Stimulated activated CD8-positive, alpha-beta memory T cell treated with anti-CD3 and anti-CD28 coated beads, Interleukin-4, amount 100 ng/mL, for 4 hours (primary cell): ENCODE results near the gene CDKN2AIP.
"Not testable (repeated sequence)": the region's sequence is repeated elsewhere in the genome, so short reads cannot be mapped to it uniquely, and the experiment has no call there.

Source experiments
- DNase-seq, 2 donors: peaks; one replicate each; pipeline ENCODE4 v3.0.0-alpha.2; 2020; ENCODE audit warnings: low read depth in 2 of 2, low spot score in 1 of 2

The CDKN2AIP gene

DNA sequence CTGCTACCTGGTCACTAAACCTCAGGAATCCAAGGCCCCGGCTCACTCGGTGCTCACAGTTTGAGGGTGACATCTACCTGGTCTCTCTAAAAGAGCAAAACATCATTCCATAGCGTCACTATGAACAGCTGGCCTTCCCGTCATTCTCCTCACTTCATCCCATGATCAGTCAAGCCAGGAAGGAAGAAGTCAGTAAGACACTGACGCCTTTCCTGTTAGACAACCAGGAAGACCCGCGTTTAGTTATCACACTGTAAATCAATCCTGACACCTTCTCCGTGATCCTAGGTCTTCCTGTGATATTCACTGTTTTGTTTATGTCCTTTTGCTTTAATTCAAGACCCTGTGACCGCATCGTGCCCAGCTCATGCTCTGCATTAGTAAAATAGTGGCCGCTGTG is 31.6 kb upstream of the CDKN2AIP start:
- no peak for DNase-seq

DNA sequence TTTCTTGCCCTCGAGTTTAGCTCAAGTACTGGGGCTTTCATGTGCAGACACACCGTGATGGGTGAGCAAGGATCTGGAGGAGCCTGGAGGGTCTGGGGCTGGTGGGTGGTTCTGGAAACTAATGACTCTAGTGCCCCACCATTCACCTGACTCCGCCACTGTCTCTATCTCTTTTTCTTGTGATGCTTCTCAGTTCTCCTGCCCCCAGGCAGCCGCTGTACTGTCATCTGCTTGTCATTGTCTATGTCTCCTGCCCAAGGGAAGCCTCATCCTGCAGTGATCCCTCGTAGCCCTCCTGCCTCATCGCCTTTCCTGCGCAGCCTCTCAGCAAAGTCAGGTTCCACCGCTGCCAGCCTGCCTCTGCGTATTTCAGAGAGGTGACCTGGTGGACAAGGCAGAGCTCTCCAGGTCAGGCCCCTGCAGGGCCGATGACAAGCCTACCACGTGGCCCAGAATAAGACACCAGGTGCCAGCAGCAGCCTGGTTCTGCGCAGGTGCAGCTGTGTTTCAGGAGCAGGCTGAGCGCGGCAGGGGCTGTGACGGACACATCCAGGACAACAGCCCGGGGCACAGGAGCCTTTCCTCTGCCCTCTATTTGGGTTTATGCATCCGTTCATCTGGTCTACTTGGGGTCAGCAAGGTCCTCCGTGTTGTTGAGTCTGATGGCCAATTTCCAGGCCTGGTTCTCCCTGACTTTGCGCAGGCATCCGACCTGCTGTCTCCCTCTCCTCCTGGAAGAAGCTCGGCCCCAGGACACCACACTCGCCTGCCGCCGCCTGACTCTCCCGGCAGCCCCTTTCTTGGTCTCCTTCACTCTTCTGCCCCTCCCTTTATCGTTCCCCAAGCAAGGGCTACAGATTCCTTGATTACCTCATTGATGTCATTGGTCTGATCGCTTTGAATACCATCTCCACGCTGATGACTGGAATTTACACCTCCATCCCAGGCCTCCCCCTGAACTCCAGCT is 30.9 kb upstream of the CDKN2AIP start:
- DNase-seq: no peak

DNA sequence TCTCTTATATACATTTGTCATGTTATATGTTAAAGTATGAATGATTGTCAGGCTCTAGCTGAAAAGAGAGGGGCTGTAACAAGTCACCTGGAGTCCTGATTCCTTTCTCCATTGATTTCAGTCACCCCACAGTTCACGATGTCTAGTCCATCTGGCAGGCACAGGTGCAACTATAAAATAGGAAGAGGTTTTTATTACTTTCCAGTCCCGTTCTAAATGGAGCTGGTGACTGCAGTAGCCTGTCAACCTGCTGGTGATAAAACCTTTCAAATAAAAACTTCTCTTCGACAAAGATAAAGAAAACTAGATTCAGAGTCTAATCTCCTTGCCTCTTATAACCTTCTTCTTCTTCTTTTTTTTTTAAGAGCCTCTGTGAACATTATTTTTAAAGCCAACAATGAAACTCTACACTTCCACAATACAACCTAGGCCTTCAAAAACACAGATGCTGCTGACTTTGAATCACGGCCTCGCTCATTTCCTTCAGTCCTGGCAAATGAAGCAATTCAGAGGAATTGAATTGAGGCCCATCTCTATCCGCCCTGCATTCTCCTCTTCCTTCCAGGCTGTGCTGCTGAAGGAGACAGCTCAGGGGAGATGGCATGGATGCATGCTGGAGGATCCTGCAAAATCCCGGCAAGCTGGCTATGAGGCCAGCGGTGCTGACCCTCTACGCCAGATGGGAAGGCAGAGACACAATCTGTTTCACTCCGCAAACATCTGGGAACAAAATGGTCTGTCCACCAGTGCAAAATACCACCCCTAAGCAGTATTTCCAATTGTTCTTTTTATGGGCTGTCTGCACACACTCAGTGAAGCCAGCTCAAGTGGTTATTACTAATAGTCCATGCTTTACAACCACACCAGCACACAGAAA is 27.3 kb upstream of the CDKN2AIP start:
- no peak for DNase-seq

DNA sequence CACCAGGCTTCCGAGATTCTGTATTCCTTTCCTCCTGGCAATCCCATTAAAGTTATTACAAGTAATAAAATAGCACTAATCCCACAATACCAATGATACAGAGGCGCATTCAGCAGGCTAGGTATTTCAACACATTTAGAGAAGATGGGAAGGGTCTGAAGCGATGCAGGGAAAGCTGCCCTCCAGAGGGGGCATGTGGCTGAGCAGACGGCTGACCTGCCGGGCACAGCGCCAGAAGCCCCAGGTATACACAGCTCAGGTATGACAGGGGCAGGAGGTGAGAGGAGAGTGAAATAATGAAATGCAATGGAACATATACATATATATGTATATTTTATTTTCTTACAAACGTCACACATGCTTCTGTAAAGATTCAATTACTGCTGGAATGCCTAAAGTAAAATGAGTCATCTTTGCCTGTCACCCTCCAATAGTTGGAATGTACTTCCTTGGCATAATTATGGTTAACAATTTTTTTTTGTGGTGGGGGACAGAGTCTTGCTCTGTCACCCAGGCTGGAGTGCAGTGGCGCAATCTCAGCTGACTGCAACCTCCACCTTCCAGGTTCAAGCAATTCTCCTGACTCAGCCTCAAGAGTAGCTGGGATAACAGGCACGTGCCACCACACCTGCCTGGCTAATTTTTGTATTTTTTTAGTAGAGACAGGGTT is 21.3 kb upstream of the CDKN2AIP start:
- no peak for DNase-seq

DNA sequence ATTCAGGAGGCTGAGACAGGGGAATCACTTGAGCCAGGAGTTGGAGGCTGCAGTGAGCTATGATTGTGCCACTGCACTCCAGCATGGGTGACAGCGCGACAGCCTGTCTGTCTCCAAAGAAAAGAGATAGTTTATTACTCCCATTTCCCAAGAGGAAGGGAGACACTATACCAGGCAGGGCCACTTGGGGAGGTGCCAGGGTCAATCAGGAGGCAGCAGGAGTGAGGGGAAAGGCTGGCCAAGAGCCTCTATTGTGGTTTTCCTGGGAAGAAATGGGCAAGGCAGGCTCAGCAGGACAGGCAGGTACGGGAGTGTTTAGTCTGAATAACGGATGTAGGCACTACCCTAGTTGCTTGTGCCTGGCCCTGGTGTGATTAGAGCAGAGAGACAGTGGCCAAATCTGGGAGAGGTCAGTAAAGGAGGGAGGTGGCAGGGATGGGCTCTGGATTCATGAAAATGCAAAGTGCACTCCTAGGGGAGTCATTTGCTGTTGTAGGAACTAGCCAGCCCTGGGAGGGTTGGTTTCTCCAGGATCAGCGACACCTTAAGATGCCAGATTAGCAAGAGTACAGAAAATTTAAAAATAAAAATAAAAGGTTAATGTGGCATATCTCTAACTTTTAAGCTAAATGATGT is 20.2 kb upstream of the CDKN2AIP start:
- DNase-seq: no peak

DNA sequence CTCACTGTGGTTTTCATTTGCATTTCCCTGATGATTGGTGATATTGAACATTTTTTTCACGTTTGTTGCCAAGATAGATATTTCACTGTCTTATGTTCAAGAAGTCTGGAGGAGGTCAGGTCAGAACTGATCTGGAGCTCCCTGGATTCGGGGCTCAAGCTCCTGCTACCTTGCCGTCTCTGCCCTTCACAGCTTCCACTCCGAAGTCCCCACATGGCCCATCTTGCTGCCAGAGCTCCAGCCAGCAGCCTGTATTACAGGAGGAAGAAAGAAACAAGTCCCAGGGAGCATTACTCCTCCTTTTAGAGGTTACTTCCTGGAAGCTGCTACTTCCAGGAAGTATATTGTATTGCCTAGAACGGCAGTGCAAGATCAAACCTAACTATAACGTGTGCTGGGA is 17.9 kb upstream of the CDKN2AIP start:
- no peak for DNase-seq

DNA sequence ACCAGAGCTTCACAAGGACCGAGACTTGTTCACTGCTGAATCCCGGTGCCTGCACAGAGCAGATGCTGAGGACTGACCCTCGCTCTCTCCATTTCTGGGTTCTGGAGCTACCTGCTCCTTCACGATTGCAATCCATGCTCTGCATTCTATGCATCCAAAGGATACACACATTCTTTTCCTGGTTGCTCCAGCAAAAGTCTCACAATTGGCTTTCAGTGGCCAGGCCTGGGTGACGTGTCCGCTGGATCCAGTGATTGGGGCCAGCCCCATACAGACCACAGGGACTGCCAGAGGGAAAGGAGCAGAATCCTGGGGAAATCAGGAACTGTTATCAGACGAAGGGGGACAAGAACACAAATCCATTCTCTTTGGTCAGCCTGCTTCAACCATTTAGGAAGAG is 14.9 kb upstream of the CDKN2AIP start:
- DNase-seq: no peak

DNA sequence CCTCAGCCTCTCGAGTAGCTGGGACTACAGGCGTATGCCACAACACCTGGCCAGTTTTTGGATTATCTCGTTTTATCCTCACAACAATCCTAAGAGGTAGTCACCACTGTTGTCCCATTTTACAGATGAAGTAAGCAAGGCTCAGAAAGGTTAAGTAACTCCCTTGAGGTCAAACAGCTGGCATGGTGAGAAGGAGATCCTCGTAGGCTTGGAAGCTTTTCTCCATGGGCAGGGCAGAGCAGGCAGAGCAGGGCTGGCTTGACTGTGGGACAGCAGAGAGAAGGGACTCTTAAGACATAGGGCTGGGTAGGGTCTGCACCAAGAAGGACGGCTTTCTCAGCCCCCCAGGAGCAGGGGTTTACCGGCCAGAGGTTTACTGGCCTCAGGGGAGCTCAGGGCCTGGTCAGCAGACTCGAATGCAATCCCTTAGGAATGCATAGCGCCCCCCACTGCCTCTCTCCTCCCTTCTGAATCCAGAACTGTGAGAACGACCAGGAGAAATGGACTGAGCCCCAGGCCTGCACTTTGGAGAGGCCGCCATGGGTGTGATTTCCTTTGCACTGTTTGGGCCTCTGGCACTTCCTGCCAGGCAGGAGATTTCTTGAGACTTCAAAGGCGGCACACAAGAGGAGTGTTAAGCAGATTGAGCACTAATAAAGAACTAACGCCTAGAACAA is 14.0 kb upstream of the CDKN2AIP start:
- no peak for DNase-seq

DNA sequence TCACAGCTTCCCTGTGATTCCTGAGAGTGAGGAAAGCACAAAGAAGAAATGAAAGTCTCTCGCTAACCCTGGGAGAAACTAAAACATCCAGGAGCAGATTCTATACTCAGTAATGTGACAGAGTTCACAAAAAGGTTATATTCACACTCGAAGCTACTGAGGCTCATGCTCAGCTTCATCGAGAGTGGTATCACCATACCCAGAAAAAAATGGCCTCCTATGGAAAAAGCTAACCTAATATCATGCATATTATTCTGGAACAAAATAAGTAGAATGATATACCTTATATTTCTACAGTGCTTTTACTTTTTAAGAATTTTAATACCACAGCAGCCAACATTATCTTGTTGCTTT is 13.5 kb upstream of the CDKN2AIP start:
- no peak for DNase-seq

DNA sequence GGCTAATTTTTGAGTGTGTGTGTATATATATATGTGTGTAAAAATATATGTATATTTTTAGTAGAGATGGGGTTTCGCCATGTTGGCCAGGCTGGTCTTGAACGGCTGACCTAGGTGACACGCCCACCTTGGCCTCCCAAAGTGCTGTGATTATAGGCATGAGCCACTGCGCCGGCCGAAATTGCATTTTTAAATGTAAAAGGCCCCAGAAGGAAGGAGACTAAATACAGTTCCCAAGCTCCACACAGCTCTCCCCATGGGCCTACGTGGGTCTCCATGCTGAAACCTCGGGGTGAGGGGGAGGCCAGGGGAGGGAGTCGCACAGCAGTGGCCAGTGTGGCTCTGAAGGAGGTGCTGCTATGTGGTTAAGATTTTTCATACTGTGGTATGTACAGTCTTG is 12.8 kb upstream of the CDKN2AIP start:
- DNase-seq: no peak

DNA sequence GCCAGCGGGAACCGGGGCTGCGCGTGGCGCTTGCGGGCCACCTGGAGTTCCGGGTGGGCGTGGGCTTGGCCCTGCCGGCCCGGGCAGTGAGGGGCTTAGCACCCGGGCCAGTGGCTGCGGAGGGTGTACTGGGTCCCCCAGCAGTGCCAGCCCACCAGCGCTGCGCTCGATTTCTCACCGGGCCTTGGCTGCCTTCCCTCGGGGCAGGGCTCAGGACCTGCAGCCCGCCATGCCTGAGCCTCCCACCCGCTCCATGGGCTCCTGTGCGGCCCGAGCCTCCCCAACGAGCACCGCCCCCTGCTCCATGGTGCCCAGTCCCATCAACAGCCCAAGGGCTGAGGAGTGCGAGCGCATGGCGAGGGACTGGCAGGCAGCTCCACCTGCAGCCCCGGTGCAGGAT is 11.3 kb upstream of the CDKN2AIP start:
- DNase-seq: not testable (repeated sequence)

DNA sequence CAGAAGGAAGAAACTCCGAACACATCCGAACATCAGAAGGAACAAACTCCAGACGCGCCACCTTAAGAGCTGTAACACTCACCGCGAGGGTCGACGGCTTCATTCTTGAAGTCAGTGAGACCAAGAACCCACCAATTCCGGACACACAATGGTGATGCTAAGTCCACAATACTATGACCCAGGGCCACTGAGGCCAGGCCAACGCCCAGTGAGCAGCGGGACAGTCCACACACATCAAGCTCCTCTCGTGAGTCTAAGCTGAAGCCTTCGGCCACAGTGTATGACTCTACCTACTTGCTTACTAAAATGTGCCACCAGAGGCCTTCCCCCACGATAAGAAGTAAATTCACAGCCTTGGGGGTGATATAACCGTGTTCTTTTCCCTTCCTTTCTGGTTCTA is 10.2 kb upstream of the CDKN2AIP start:
- no peak for DNase-seq

DNA sequence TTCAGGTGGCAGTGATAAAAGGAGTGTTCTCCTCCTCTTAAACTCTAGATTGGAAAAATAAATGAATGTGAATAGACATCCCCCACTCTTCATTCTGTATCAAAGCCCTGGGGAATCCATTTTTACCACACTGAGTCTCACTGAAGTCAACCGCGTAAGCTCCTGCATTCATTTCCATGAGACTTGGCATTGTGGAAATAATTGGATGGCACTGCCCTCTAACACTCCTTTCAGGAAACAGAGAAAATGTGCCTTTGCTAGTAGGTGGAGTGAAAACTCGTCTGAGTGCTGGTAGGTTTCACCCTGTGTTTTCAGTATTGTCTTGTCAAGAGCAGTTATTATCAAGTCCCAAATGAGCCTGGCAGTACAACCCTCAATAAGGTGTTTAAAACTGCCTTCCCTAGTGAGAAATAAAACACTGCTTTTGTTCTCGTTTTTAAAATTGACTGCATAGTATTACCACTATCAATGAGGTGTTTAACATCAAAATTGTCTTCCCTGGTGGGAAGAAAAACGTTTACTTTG is 9.7 kb upstream of the CDKN2AIP start:
- no peak for DNase-seq

DNA sequence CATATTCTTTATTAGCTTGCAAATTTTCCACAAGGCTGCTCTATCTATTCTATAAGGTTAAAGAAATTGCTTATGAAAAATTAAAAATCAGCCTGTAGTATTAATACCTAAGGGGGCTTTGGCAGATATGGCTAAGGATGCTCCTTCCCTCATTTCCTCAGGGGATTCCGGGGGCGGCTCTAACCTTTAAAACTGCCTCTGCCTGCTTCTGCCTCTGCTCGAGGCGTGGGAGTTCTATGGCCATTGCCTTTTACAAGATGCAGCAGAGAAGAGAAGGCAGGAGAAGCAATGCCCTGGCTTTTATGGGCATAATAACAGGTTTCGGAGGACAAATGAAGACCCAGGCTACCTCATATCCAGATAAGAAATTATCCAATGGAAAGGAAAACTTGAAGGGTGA is 8.6 kb upstream of the CDKN2AIP start:
- DNase-seq: no peak

DNA sequence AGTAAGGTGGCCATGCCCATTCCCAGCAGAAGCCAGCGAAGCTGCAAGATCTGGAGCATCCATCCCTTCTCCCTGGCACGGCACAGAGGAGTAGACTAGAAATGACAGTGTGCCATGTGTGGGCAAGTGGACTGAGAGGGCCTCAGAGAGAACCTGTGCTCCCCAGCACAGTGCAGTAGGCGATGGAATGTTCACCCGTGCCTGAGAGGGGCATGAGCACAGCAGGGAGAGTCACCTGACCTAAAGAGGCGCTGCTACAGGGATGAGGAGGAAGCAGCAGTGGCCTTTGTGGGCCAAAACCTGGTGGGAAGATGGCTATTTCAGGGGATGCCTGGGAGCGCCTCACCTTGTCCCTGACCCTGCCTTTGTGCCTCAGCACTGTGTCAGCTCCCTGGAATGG is 8.0 kb upstream of the CDKN2AIP start:
- no peak for DNase-seq

DNA sequence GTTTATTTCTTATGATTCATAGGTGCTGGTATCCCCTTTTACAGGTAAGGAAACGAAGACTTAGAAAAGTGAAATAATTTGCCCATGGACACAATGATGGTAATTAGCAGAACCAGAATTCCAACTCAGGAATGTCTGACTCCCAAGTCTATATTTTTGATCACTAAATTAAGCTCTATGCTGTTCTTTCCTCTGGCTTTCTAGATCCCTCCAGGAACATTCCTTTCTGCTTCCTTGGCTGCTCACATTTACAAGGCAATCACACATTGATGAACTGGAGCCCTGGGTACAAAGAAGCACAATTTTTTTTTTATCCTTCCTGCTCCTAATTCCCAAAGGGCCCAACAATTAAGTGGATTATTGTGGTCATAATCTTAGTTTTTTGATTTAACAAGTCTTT is 7.0 kb upstream of the CDKN2AIP start:
- DNase-seq: no peak

DNA sequence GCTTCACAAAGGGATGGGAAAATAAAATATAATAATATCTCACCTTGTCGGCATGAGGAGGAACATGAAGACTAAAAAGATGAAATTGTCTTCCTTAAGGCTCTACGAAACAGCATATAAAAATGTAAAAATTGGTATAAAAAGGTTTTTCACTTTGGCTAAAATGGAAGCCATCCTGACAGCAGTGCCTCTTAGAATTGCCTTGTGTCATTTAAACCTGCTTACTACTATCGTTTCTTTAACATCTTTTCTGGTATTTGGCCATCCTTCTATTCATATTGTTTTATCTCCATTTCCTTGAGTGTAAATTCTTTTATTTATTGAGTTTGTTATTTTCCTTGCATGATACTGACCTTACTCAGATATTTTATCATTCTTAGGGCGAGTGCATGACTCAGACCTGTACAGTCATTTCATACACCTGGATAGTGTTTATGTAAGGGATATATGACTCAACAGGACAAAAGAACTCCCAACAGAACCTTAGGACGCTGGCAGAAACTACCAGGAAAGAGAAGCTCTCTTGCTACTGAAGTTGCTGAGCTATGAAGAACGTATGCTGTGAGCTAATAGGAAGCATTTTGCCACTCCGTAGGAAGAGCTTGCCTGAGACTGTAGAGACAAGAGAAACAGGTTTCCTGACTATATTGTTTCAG is 5.8 kb upstream of the CDKN2AIP start:
- DNase-seq: no peak

DNA sequence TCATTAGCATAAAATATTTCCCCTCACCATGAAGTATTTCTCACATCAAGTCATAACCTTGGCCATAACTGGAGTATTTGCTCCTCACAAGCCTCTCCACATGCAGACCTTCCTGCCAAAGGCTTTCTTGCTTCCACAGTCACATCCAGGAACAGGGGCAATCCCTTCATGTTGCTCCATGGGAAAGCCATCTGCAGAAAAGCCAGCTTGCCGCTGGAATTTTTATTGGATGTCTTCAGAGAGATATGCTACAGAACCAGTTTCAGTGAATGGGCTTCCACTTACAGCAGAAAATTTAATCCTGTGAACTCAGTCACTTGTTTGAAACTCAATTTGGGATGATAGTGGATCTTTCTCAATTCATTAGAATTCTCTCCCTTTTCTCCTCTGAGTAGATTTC is 3.2 kb upstream of the CDKN2AIP start:
- no peak for DNase-seq

DNA sequence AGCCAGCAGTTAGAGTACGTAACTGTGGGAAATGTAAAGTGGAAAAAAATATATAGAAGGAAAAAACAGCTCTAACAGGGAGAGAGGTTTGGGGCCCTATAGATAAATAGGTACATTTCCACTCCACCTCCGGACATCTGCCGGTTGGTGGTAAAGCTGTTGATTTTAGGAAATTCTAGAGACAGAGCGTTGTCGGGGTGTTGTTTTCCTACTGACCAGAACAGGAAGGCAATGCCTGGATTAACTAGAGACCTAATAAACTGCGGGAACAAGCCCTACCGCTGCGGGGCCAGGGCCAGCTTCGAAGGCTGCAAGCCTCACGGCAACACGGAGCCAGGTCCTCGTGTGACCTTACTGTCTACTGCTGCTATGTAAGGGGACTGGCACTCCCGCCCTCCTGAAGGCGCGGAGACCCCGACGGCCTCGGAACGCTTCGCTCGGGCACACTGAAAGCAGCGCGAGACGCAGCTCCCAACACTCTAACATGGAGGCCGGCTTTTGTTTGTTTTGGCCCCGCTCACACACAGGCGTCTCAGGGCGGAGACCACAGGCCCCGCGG is 702 bp upstream of the CDKN2AIP start:
- peak in 1 of 2 donors; percentile 1 for DNase-seq

DNA sequence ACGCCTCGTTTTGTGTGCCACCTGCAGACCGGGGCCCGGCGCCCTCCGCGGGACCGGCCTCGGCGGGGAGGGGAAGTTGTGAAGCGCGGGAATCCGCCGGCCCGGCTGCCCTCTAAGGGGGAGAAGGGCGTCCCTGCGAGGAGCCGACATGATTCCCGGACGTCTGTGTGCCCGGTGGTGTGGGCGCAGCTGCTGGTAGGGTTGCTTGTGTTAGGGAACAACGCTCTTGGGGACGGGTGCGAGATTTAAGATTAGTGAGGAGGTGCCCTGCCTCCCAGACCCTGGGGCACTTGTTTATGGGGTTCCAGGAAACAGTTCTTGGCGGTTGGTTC is 627 bp downstream of the CDKN2AIP start:
- peak in 1 of 2 donors; percentile 2 for DNase-seq
